HAP-1 (cell line): ENCODE results near the gene ARHGEF28.
A peak's percentile ranks its signal among the peaks of the same experiment; 100 is the strongest.

Experiments used
- DNase-seq, 2 experiments: peaks; one replicate each; pipeline ENCODE4 v3.0.0-alpha.2; 2016 to 2020; ENCODE audit warnings: low spot score in 2 of 2
- H3K27me3 ChIP-seq: fragments of 250-450 bp; sonication (Bioruptor Pico); 2 replicates; pipeline ENCODE4 v1.5.1; 2020; ENCODE audit warnings: low read depth, mild to moderate bottlenecking, moderate library complexity
- H3K36me3 ChIP-seq: fragments of 250-450 bp; sonication (Bioruptor Pico); replicated peaks from 2 replicates; pipeline ENCODE4 v1.5.1; 2020; ENCODE audit warnings: mild to moderate bottlenecking
- H3K4me1 ChIP-seq: fragments of 250-450 bp; sonication (Bioruptor Pico); 2 replicates; pipeline ENCODE4 v1.5.1; 2020; ENCODE audit warnings: mild to moderate bottlenecking
- H3K4me3 ChIP-seq: fragments of 250-450 bp; sonication (Bioruptor Pico); 2 replicates; pipeline ENCODE4 v1.5.1; 2020; ENCODE audit warnings: mild to moderate bottlenecking, moderate library complexity
- H3K9me3 ChIP-seq: fragments of 250-450 bp; sonication (Bioruptor Pico); 2 replicates; pipeline ENCODE4 v1.5.1; 2020; ENCODE audit warnings: mild to moderate bottlenecking, moderate library complexity
- in situ Hi-C: fragments of 300-500 bp; cut with MboI; formaldehyde crosslinking; loops from 3 replicates; pipeline ENCODE4 v1.14.3; 2020; ENCODE audit warnings: low sequenced_read_pairs, inconsistent platforms, mixed read lengths

The ARHGEF28 gene

DNA sequence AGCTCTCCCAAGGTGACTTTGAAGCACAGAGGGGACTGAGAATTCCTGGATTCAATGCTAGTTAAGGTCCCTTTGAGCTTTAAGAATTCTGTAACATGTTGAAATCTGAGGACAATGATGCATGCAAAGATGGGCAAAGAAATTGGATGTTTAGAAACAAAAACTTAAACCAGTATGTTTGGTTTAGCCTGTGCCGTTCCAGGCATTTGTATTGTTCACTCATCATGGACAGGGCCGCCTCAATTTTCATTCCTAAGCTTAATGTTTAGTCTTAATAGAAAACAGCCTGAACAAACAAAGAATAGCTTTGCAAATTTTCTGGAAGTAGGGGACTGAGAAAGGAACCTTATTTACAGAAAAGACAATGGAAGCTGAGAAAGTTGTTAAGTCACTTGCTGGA lies 267.8 kb downstream of the ARHGEF28 start:
- no peaks in the 10 kb centered on the region for H3K4me1 ChIP-seq
- in situ Hi-C loops: no loop called here
- H3K4me3 ChIP-seq: no peak overlapping the region
- H3K36me3 ChIP-seq: no peaks in the 10 kb centered on the region
- DNase-seq: no peak
- H3K9me3 ChIP-seq: no peaks in the 10 kb centered on the region
- peaks cover 11% of the 10 kb centered on the region; the same call in 1 of the 2 replicates for H3K27me3 ChIP-seq

DNA sequence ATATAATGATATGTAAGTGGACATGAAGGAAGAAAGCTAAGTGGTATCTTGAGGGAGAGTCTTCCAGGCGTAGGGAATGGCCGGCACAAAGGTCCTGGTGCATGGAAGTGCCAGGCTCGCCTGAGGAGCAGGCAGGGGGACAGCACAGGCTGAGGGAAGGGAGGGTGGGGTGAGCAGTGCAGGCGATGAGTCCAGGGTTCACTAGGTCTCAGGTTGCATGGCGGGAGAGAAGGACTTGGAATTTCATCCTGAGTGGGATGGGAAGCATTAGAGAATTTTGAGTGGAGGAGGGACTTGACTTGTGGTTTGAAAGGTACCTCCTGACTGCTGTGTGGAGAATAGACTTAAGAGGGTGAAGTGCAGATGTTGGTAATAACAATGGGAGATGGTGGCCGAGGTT lies 268.9 kb downstream of the ARHGEF28 start:
- in situ Hi-C loops: no loop called here
- H3K4me3 ChIP-seq: no peak overlapping the region
- peaks cover 19% of the 10 kb centered on the region for H3K27me3 ChIP-seq
- no peaks in the 10 kb centered on the region for H3K9me3 ChIP-seq
- no peaks in the 10 kb centered on the region for H3K4me1 ChIP-seq
- no peaks in the 10 kb centered on the region for H3K36me3 ChIP-seq
- DNase-seq: no peak

DNA sequence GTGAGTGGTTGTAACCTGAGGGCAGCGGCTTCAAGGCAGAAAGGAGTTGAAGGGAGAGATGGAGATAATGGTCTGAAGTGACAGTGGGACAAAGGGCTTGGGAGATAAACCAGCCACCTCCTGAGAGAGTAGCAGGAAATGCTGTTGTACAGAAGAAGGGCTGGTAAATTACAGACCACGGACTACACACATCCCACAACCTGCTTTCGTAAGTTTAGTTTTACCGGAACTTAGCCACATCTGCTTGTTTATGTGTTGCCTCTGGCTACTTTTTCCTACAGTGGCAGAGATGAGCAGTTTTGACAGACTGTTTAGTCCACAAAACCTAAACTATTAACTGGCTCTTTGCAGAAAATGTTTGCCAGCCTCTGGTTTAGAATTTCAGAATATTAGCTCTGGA lies 269.5 kb downstream of the ARHGEF28 start:
- in situ Hi-C loops: no loop called here
- no peak overlapping the region for H3K4me3 ChIP-seq
- DNase-seq: no peak
- peaks cover 26% of the 10 kb centered on the region for H3K27me3 ChIP-seq
- H3K9me3 ChIP-seq: no peaks in the 10 kb centered on the region
- H3K36me3 ChIP-seq: no peaks in the 10 kb centered on the region
- no peaks in the 10 kb centered on the region for H3K4me1 ChIP-seq

DNA sequence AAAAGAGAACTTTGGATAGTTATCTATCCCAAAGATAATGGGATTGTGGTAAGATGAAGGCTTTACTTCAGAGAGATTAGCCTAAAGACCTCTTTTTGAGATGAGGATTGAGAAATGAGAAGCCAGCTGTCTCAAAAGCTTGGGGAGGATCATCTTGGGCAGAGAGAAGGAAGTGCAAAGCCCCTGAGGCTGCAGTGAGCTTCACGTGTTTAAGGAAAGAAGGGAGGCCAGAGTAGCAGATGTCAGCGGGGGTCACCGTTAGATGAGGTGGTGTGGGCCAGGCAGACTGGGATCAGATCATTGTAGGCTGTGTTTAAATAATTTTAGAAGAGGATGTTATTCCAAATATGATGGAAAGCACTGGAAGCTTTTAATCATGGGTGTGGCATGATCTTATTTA lies 270.1 kb downstream of the ARHGEF28 start:
- H3K4me3 ChIP-seq: no peak overlapping the region
- no peaks in the 10 kb centered on the region for H3K4me1 ChIP-seq
- H3K36me3 ChIP-seq: no peaks in the 10 kb centered on the region
- in situ Hi-C loops: no loop called here
- no peaks in the 10 kb centered on the region for H3K9me3 ChIP-seq
- peaks cover 30% of the 10 kb centered on the region for H3K27me3 ChIP-seq
- DNase-seq: no peak

DNA sequence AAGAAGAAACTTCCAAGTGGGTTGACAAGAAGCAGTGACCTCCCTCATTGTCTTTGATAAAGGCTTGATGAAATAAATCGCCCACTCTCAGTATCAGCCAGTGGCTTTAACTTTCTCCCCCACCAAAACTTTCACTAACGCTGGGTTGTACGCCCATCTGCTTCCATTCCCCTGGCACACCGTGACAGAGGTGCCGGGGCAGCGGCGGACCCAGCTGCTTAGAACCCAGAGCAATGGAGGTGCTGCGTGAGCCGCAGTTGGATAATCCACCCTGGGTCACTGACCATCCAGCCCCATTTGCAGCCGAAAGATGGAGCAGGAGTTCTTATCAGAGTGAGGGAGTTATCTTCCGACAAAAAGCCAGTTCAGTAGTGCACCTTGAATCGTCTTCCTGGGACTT lies 270.7 kb downstream of the ARHGEF28 start:
- Histone ChIP-seq H3K27me3 (peaks cover 34% of the 10 kb centered on the region), H3K4me3 (no peak overlapping the region), H3K4me1 (no peaks in the 10 kb centered on the region), H3K36me3 (no peaks in the 10 kb centered on the region), H3K9me3 (no peaks in the 10 kb centered on the region)
- in situ Hi-C loops: no loop called here
- no peak for DNase-seq

DNA sequence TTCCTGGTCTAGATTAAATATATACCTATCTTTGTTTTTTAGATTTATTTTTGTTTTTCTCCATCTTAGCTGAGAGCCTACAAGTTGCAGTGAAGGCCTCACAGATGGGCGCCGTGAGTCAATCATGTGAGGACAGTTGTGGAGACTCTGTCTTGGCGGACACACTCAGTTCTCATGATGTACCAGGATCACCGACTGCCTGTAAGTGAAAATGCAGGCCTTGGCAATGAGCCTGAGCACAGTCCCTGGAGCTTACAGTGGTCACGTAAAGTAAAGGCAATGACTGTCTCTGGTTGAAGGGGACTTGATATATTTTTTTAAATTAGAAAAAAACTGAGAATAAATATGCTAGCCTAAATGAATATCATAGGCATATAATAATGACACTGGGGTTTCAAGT lies 271.9 kb downstream of the ARHGEF28 start:
- in situ Hi-C loops: no loop called here
- no peaks in the 10 kb centered on the region for H3K9me3 ChIP-seq
- no peak overlapping the region for H3K4me3 ChIP-seq
- no peak for DNase-seq
- H3K27me3 ChIP-seq: peaks cover 34% of the 10 kb centered on the region
- H3K4me1 ChIP-seq: no peaks in the 10 kb centered on the region
- H3K36me3 ChIP-seq: no peaks in the 10 kb centered on the region

DNA sequence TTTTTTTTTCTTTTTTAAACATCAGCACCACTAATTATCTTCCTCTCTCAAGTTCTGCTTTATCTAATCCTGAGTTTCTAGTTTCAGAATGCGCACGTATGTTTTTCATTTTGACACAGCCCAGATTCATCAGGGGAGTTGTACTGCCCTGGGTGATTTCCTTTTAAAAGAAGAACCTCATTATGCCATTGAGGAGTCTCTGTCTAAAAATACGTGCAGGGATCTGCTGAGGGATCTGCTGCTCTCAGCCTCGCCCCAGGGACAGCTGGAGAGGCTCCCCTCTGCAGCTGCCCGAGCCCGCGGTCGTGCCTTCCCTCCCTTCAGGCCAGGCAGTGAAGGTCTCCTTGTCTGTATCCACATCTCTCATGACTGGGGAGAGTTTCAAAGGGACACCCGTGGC lies 273.1 kb downstream of the ARHGEF28 start:
- Histone ChIP-seq H3K9me3 (no peaks in the 10 kb centered on the region), H3K27me3 (peaks cover 34% of the 10 kb centered on the region), H3K4me1 (no peaks in the 10 kb centered on the region), H3K4me3 (no peak overlapping the region), H3K36me3 (no peaks in the 10 kb centered on the region)
- DNase-seq: no peak
- in situ Hi-C loops: no loop called here

DNA sequence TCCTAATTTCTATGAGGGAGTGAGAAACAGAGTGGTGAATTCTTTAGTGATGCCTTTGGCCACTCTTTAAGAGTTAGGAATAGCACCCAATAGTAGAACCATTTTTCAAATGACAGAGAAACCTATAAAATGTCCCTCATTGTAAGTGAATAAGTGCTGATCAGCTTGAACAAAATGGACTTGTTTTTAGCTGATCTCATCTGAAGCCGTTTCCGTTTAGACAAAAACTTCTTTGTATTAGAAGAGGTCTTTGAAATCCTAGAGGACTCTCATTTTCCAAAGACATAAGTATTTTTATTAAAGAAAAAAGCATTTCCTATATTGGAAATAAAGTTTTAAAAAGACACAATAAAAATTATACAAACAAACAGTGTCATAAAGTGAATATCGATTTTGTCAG lies 273.9 kb downstream of the ARHGEF28 start:
- Histone ChIP-seq H3K36me3 (no peaks in the 10 kb centered on the region), H3K9me3 (no peaks in the 10 kb centered on the region), H3K4me1 (no peaks in the 10 kb centered on the region), H3K4me3 (no peak overlapping the region), H3K27me3 (peaks cover 34% of the 10 kb centered on the region)
- no peak for DNase-seq
- in situ Hi-C loops: loop anchor here (5.0 to 25.0 kb wide), 2 partner anchors 747 to 1012 kb away; no protein-coding TSS in a partner anchor

DNA sequence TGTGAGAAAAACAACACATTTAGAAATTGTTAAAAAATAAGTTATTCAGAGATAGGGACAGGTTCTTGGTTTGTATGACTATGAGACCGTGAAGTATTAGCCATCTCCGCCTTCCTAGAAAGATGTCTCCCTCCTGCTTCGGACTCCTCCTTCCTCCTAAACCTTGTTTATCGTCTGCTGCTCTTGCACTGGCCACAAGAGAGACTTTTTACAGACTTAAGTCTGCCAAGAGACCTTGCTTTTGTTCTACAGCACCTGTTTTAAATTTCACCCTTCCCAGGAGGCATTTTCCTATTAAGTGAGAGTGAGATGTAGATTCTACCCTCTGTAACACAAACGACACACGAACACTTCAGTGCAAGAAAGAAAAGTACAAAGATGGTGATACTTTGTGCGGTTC lies 274.6 kb downstream of the ARHGEF28 start:
- H3K4me1 ChIP-seq: no peaks in the 10 kb centered on the region
- in situ Hi-C loops: loop anchor here (5.0 to 25.0 kb wide), 2 partner anchors 747 to 1012 kb away; no protein-coding TSS in a partner anchor
- peaks cover 34% of the 10 kb centered on the region for H3K27me3 ChIP-seq
- no peak overlapping the region for H3K4me3 ChIP-seq
- no peak for DNase-seq
- H3K36me3 ChIP-seq: no peaks in the 10 kb centered on the region
- no peaks in the 10 kb centered on the region for H3K9me3 ChIP-seq

DNA sequence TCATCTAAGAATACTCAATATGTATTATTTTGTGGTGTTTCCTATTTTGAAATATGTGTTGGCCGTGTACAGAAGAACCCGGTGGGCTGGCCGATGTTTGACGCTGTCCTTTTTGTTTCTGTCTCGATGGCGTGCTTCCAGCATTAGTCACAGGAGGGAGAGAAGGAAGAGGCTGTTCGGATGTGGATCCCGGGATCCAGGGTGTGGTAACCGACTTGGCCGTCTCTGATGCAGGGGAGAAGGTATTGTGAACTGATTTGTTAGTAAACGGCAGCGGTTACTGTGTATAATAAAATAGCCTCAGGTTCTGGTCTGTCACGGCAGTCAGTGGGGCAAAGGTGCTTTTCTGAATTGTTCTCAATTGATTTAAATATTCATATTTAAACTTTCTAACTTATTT lies 275.0 kb downstream of the ARHGEF28 start:
- in situ Hi-C loops: loop anchor here (5.0 to 25.0 kb wide), 2 partner anchors 746 to 1011 kb away; no protein-coding TSS in a partner anchor
- H3K36me3 ChIP-seq: no peaks in the 10 kb centered on the region
- peaks cover 34% of the 10 kb centered on the region for H3K27me3 ChIP-seq

DNA sequence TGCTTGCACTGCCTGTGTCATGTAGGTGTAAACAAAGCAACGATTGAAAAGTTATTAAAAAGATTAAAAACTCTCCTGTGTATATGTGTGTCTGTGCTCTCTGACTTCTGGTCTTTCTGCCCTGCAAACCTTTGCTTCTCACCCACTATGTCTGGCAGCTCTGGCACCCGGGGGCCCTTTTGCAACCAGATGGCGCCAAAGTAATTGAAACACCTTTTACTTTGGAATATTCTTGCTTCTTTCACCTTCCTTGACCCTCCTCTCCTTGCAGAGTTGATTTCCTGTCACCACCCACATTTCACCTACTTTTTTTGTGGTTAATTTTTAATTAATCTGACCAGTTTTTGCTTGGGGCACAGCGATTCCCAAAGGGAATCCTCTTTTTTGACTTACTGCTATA lies 275.5 kb downstream of the ARHGEF28 start:
- Histone ChIP-seq H3K9me3 (no peaks in the 10 kb centered on the region), H3K4me3 (no peak overlapping the region), H3K36me3 (no peaks in the 10 kb centered on the region), H3K4me1 (no peaks in the 10 kb centered on the region), H3K27me3 (peaks cover 34% of the 10 kb centered on the region)
- in situ Hi-C loops: loop anchor here (5.0 to 25.0 kb wide), 2 partner anchors 746 to 1011 kb away; no protein-coding TSS in a partner anchor
- no peak for DNase-seq

More for the DNA sequence above, 275.0 kb downstream of the ARHGEF28 start:
- Histone ChIP-seq H3K4me3 (no peak overlapping the region), H3K4me1 (no peaks in the 10 kb centered on the region), H3K9me3 (no peaks in the 10 kb centered on the region)
- no peak for DNase-seq

DNA sequence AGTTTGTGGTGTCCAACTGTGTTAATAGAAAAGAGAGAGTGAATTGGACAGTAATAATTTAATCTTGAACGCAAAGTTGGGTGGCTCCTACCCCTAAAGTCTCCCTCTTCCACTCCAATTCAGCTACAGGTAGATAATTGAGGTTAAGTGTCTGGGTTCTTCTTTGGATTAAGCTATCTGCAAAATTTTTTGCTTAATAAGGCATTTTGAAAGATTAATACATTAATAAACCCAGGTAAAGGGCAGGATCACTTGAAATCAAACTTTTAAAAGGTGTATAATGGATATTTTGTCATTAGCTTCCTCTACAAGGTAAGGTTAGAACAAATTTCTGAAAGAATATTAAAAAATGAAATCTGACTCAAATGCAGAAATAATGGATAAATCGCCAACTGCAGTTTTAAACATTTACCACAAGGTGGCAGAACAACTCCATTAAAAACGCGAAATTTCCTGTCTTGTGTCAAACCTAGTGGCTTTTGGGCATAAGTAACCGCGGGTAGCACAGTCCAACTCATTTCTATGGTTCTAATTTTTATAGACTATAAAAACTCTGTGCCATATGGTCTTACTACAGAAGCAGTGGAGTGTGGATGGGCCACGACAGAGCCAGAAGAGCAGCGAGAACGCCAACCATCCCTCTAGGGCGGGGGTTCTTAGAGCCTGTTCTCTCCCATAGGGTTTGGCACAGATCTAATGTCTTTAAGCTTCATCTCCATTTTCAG lies 276.5 kb downstream of the ARHGEF28 start:
- Histone ChIP-seq H3K4me1 (no peaks in the 10 kb centered on the region), H3K36me3 (no peaks in the 10 kb centered on the region), H3K9me3 (no peaks in the 10 kb centered on the region), H3K4me3 (no peak overlapping the region), H3K27me3 (peaks cover 29% of the 10 kb centered on the region)
- in situ Hi-C loops: loop anchor here (5.0 to 25.0 kb wide), 2 partner anchors 745 to 1010 kb away; no protein-coding TSS in a partner anchor
- DNase-seq: peak; percentile 26 to 40

DNA sequence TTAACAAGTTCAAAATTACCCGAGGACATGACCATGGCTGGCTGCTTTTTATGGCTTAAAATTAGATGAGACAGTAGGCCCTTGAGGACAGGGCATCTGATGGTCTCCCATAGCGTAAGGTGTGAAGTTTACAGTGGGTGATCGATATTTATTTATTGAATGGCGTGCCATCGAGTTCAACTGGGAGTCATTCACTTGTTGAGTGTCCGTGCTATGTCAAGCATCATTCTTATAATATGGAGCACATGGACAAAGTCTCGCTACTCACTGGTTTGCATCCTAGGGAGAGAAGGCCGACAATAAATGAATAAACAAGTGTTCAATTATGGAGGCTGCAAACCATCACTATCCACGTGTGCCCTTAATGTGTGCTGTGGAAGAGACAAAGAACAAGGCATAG lies 277.2 kb downstream of the ARHGEF28 start:
- Histone ChIP-seq H3K4me3 (no peak overlapping the region), H3K9me3 (no peaks in the 10 kb centered on the region), H3K4me1 (no peaks in the 10 kb centered on the region), H3K36me3 (no peaks in the 10 kb centered on the region), H3K27me3 (peaks cover 28% of the 10 kb centered on the region)
- in situ Hi-C loops: loop anchor here (5.0 to 25.0 kb wide), 2 partner anchors 744 to 1009 kb away; no protein-coding TSS in a partner anchor
- DNase-seq: no peak

DNA sequence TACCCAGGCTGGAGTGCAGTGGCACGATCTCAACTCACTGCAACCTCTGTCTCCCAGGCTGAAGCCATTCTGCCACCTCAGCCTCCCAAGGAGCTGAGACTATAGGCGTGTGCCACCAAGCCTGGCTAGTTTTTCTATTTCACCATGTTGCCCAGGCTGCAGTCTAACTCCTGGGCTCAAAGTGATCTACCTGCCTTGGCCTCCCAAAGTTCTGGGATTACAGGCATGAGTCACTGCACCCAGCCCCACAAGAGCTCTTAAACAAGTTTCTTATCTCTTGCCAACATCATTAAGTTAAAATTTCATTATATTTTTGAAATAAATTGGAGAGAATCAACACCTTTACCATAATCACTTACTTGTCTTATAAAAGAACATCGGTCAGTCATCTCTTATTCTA lies 280.3 kb downstream of the ARHGEF28 start:
- Histone ChIP-seq H3K4me1 (no peaks in the 10 kb centered on the region), H3K27me3 (peaks cover 5% of the 10 kb centered on the region), H3K9me3 (no peaks in the 10 kb centered on the region), H3K4me3 (no peak overlapping the region), H3K36me3 (no peaks in the 10 kb centered on the region)
- no peak for DNase-seq
- in situ Hi-C loops: loop anchor here (25.0 kb wide), 1 partner anchor 1006 kb away; no protein-coding TSS in a partner anchor
